Measurements from ENCODE around the gene MGLL.

Gene MGLL

DNA sequence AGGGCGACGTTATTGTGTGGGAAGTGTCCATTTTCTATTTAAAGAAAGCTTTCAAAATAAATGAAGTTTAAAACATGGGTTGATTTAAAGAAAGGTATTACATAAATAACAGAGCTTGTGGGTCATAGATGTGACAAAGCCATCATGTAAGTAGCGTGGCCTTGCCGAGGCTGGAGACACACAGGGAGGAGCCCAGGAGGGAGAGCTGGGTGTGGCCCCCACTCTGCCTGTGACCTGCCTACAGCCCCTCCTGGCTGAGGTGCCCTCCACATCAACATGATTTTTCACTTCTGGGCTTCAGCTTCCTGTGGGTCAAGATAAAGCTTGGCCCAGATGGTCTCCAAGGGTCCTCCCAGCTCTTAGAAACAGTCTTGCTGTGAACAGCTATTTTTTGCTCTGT lies 12.5 kb upstream of the MGLL start:
- DNase-seq, result no peak

DNA sequence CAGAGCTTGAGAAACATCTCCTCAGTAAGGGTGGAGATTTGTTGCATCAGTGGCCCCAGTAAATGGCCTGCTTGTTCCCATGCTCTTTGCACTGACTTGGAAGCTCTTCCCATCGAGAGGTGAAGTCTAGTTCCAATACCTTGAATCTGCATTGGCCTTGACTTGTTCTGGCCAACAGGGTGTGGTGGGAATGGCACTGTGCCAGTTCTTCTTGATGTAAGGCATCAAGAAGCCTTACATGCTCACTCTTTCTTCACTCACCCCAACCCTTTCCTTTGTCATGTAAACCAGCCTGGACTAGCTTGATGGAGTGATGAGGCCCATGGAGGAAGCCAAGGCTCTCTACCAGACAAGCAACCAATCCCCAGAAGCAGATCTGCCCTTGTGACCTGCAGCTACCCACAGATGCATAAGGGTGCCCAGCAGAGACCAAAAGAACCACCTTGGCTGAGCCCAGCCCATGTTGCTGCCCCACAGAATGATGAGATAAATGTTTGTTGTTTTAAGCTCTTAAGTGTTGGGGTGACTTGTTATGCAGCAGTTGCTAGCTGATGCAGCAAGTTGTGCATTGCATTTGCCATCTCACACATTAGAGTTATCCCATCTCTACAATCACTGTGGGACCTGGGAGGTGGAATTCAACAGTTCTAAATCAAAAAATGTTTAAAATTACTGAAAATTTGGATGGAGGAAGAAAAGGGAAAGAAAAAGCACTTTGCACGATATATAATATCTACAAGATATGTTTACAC lies 11.1 kb upstream of the MGLL start:
- no peak for DNase-seq

DNA sequence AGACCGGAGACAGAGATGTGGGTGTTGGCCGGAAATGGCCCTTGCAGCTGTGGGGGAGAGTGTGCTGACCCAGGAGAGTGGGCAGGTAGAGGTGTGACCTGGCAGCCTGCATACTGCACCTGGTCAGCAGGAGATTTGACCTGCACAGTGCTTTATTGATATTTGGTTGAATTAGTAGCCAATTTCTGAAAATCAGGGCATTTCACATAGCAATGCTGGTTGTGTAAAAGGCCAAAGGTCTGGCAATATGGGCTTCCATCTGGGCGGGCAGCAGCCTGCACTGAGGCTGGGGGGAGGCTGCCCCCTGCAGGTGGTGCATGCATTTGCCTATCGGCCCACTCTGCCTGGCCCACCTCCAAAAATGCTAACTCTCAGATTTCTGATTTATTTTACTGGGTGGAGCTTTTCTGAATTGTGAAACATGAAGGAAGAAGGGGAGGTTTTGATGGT lies 9.4 kb upstream of the MGLL start:
- no peak for DNase-seq

DNA sequence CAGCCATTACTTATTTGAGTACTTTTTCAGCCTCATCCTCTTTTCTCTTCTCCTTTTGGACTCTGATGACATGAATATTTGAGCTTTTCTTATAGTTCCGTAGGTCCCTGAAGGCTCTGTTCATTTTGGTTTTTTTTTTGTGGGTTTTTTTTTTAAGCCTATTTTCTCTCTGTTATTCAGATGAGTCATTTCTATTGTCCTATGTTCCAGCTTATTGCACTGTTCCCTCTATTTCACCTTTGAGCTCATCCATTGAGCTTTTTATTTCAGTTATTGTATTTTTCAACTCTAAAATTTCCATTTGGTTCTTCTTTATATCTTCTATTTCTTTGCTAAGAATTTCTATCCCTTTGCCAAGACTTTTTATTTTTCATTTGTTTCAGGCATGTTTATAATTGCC lies 7.2 kb upstream of the MGLL start:
- DNase-seq, result no peak

DNA sequence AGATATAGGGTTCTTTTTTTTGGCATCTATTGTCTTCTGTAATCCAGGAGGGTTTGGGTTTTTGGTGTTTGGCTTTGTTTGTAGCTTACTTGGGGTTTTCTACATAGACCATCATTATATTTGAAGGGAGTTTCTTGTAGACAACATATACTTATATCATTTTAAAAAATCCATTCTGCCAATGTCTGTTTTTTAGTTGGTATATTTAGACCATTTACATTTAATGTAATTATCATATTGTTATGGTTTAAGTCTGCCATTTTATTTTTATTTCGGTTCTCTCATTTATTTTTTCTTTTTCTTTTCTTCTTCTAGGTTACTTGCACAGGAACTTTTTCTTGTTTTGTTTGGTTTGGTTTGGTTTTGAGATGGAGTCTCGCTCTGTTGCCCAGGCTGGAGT lies 5.5 kb upstream of the MGLL start:
- DNase-seq, result no peak

DNA sequence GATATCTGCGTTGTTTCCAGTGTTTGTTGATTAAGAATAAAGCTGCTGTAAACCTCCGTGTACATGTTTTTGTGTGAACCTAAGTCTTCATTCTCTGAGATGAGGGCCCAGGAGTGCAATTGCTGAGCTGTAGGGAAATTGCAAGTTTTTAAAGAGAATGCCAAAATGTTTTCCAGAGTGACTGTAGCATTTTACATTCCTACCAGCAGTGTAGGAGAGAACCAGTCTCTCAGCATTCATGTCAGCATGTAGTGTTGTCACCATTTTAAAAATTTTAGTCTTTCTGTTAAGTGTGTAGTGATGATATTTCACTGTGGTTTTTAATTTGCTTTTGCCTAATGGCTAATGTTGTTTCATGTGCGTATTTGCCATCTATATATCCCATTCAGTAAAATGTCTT lies 3.4 kb upstream of the MGLL start:
- no peak for DNase-seq

DNA sequence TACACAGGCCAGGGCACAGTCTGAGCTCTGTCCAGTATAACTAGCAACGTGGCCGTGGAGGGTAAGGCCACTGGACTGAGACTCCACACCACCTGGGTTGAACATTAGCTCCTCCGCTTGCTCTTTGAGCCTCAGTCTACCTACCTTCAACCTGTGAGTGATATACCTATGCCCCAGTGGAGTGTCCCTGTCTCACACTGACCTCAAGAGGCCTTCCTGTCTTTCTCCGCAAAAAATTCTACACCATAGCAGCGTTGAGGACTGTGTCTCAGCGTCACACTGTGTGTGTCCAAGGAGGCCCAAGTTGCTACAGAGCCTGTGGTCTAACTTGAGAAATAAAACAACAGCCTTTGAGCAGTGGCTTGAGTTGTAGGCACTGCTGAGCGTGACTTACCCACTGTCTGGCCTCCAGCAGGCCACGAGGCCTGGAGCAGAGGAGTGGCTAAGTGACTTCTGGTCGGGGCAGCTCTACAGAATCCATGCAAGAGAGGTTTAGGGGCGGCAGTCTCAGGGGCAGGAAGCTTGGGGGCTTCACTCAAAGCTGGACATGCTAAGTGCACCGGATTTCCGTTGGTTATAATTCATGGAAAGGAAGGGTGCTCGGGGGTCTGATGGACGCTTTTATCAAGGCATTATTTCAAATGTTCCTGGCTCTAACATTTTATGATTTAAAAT lies 2.0 kb upstream of the MGLL start:
- no peak for DNase-seq

DNA sequence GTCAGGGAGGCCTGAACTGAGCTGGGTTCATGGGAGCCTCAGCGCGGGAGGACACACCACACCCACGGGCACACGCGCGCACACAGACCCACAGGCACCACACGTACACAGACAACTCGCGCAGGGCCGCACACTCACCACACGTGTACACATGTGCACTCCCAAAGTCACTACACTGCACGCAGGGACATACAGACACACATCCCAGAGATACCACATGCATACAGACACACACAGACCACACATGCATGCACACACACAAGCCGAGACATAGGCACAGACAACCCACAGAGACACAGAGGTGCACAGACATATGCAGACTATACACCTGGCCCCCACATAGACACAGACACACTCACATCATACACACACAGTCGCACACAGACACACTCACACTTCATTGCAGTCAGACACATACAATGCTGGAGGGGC lies 1.1 kb upstream of the MGLL start:
- no peak for DNase-seq

DNA sequence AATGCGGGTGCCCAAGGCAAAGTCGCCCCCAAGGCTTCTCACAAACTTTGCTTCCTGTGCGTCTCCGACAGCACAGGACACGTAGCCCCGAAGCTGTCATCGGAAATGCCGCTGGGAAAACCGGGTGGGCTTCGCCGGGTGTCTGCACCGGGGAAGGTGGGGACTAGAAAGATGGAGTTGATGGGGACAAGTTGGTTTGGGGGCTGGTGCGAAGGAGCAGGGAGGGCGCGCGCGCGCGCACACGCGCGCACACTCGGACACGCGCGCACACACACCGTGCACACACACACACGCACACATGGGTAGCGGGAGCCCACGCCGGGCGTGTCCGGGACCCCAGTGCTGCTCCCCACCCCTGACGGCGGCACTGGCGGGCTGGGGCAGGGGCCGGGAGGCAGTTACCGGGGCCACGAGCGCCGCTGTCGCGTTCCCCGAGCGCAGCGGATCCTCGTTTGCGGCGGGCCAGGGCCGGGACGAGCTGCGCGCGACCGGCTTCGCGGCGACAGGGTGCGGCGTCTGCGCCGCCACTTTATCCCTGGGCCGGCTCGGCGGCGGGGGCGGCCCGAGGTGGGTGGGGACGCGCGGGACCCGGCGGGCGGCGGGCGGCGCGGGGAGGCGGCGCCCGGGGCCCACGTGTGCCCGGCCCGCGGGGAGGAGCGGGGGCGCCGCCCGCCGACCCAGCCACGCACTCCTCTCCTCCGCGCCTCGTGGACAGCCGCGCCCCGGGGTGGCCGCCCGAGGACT lies 539 bp upstream of the MGLL start:
- no peak for DNase-seq

DNA sequence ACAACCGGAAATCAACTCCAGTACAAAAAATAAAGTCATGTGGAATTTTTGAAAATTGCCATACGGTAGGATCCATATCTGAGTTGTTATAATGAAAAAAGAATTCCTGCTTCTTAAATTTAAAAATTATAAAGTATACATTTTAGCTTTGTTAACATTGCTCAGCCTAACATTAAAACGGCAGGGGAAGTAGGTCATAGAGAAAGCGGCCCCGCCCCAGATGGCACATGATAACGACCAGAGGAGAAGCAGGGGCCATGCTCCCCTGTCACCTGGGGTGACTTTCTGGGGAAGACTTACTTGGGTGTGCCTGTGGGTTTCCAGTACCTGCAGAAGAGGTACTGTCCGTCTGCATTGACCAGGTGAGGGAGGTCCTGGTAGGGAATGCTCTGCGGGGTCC lies 921 bp downstream of the MGLL start:
- no peak for DNase-seq

DNA sequence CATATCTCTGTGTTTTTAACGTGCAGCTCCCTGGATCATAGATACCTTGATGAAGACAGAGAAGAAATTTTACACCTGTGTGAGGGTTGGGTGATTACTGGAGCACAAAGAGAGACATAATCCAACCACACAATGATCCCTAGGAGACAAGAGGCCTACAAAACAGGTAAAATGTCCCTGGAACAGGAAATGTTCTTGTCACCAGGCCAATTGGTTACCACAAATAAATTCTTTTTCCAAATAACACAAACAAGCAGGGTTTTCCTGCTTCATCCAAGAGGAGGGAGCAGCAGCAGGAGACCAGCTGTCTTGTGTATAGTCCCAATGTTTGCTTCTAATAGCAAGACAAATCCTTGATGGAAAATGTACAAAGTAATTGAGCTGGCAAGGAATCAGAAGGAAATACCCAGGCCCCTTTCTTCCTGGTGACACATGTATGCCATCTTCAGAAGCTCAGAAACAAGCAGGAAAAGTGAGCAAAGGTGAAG lies 1.4 kb downstream of the MGLL start:
- no peak for DNase-seq

DNA sequence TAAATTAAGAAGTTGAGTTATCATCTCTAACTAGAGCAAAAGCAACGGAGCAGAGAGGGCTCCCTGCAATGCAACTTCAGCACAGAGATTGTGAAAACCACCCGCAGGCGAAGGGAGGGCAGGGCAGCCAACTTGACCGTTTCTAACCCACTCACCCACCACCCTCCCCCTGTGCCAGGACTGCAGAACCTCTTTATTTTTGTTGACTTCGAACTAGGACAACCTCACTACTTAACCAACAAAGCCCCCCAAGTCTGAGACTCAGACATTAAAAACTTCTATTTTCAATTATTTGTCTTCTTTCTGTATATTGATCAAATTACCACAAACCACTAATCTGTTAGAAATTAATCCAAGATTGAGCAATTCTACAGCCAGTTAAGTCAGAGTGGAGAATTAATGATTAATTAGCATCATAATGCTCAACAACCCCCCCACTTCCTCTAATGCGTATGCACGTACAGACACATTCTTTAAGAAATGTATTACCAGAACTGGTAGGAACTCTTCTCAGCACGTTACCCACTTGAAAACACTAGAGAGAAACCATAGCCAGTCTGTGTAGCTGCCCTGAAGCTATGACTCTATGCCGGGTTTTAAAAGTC lies 2.0 kb downstream of the MGLL start:
- no peak for DNase-seq

DNA sequence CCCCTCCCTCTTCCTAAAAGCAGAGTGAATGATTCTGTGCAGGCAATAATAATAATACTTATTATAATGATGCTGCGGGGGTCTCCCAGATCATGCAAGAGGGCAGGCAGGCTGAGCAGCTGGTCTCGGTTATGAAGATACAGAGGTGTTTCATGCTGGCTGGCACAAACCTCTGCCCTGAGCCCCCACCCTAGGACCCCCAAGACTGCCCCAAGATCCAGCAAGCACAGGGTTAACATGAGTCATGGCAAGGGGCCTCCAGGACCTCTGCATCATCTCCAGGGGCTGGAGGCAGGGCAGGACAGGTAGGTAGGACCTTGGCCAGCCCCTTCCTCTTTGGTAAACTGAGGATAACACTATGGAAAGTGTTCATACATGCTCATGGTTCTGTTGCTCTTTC lies 2.7 kb downstream of the MGLL start:
- no peak for DNase-seq

DNA sequence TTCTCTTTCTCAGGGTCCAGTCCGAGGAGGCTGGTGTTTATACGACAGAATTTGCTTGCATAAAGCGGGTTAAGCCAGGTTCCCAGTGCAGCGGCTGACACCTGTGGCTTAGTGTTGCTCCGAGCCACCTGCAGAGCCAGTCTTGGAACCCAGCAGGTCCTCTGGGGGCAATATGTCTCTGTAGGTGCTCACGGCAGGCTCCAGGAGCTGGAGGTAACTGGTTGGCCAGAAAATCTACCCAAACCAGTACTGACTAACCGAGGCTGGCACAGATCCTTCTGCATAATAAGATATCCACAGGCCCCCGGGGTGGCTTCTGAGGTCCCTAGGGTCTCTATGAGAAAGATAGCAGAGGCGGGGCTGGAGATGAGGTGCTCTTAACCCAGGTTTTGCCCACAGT lies 3.2 kb downstream of the MGLL start:
- DNase-seq, result no peak

DNA sequence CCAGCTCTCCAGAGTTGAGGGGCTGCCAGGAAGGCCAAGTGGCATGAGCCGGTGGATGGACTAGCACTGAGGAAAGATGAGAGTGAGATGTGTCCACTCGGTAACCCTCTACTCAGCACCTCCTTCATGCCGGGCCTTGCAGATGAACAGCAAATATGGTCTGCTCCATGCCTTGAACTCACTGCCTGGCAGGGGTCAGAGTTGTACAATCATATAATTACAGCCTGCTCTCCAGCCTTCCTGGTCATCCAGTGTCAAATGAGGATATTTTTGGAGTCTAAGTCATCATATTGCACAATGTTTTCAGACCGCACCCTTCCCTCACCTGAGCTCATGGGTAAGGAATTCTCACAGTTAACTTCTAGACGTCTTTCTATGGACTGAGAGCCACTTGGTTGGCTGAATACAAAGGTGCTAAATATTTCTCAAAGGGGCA lies 4.9 kb downstream of the MGLL start:
- no peak for DNase-seq

DNA sequence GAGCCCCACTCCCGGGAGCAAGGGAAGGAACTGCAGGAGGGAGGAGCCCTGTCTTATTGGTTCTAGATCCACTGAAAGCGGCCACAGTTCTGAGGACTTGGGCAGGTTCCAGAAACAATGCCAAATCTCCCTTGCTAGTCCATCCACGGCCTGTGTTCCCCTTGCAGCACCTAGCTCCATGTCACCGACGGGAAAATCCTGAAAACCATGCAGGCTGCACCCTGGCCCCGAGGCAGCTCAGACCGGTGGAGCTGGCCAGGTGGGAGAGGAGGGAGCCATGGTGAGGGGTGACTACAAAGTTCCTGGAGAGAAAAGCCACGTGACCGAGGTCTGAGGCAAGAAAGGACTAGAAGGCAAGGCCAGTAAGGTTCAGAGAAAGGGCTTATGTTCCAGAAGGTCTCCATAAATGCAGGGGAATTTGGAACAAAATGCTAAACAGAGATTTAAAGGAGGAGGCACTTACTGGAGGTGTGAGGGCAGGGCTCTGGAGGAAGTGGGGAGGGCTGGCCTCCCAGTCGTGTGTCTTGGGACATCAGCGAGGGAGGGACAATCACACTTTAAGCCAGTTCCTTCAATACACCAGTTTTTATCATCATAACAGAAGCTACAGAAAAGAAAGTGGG lies 5.4 kb downstream of the MGLL start:
- no peak for DNase-seq

DNA sequence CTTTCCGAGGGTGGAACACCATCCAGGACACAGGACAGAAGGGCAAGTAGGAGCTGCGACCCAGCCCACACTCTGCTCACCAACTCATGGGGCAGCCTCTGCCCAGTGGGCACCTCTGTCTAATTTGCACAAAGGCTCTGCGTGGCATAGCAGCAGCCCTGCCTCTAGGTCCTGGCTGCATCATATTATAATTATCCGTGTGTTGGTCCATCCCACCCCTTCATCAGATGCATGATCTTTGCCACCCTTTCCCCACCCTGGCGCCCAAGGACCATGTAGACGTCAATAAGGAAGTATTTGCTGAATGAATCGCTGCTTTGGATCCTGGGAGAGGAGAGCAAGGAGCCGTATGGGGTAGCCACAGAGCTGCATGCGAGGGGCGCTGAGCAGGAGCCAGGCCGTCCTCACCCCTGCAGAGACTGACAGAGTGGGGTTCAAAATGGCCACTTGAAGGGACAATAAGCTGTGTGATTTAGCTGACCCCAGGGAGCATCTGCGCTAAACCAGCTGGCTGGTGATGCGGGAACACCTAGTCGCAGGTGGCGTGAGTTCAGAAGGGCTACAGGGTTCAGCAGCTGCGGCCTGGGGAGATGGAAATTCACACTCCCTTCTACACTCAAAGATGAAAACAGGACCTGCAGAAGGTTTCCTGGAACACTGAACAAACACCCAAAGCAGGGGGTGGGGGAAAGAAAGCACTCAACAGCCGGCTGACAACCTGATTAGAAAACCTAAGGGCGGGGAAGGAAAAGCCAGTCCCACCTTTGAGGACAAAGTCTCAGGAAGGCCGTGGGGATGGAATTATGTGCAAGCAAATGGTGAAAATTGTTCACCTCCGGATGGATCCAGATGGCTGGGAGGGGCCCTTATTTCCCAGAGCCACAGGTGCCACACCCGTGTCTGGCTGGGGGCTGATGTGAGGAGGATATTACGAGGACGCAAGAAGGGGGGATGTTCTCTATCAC lies 6.4 kb downstream of the MGLL start:
- no peak for DNase-seq

DNA sequence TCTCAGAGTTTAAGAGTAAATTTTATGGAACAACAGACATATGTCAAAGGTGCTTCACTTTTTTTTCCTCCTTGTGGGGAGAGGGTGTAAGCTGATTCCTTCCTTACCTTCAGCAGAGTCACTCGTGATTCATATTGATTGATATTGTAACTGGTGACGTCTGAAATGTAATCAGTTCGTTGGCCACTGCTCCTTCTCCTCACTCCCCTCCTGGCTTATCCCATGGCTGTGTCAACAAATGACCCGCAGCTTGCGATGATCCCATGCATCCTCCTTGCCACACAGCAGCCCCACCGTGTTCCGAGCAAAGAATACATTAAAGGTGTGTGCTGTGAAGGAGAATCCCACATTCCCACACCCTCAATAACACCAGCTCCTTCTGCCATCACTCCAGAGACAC lies 7.3 kb downstream of the MGLL start:
- no peak for DNase-seq

DNA sequence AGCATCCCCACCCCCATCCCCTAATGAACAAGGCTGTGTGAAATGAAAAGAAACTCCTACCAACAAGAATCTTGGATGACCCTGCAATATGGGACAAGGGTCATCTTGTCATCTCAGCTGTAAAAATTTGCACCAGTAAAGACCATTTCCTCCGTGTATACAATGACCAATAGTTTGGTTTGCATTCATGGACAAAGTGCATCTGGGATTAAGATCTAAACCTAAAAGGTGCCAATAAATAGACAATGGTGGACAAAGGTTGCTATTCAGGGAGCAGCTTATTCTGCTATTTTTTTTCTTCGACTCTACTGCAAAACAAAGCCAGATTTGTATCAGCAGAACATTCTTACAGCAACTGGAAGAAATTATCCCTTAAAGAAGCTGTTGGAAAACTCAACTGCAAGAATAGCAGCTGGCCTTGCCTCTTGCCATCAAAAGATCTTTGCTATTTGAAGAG lies 8.0 kb downstream of the MGLL start:
- no peak for DNase-seq

DNA sequence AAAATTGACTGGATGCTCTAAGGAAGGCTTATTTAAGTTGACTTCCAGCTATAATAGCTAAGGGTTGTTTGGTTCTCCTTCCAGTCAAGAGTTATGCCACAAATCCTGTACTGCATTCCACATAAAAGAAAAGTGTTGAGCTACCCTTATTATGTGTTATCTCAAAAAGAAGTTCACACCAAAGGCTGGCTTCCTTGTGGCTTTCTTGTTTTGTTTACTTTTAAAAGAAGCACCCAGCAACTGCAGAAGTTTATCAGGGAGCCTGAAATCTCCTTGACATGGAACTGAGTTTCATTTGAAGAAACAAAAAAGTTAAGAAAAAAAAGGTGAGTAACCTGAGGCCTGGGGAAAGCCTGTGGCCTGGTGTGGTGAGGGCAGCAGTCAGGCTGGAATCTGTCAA lies 10.2 kb downstream of the MGLL start:
- DNase-seq, result no peak

DNA sequence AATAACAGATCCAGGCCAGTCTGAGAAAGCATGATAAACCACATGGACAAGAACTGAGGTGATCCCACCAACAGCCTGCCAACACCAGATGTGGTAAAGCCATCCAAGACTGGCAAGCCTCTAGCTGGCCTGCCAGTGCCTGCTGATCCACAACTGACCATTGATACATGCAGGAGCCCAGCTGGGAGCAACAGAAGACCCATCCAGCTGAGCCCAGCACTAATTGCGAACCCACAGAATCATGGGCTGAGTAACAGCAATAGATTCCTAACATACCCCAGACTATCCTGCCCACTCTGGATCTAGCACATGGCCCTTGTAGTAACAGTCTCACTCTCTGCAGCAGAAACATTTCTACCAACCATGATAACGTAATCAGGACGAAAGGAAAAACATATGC lies 10.6 kb downstream of the MGLL start:
- no peak for DNase-seq

DNA sequence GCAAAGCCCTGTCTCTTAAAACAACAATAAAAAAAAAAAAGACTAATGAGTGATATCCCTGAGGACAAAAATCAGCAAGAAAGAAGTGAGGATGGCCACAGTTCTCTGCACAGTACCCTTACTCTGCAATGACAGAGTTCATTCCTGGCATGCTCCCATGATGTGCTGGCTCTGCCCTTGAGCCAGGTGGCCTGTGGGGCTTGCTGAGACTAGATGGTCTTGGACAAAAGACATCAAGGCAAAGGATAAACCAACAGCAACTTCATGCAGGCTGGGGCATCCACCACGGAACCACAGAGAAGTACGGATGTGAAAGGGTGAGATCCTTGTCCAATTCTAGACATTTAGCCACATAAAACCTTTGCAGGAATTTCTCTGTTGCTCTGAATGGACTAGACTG lies 12.7 kb downstream of the MGLL start:
- no peak for DNase-seq
